HL-60 (cell line): ENCODE data around the gene LGALSL.

Experiments used
- GABPA ChIP-seq: IDR thresholded peaks from 2 replicates; pipeline ENCODE4 v1.6.1; 2012; ENCODE audit warnings: low read depth
- POLR2AphosphoS5 ChIP-seq: IDR thresholded peaks from 2 replicates; pipeline ENCODE4 v1.6.1; 2012; ENCODE audit warnings: low read depth
- REST ChIP-seq: IDR thresholded peaks from 2 replicates; pipeline ENCODE4 v1.6.1; 2012; ENCODE audit warnings: low read depth; ENCODE audit not compliant: insufficient replicate concordance
- TF ChIP-seq, protein P1 (sequence below): IDR thresholded peaks from one replicate; pipeline ENCODE4 v1.5.1; 2011; ENCODE audit warnings: low read length, control low read depth, inconsistent platforms; ENCODE audit not compliant: insufficient read depth

DNA sequence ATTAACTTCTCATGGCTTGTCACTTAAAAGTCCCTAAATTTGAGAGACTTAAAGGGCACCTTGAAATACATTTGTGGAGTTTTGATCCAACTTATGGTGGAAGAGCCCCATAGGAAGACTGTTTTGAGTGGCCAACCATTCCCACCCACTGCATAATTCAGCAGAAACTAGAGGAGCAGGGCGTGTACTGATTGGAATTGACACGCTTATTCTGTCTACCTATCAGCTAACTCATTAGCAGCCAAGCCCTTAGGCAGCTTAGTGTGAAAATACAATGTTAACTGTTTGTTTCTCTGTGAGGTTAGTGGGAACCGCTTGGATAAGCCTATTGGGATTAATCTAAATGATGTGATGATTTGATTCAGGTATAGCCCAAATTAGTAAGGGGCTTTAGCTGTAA lies 6.4 kb downstream of the LGALSL start:
- TF ChIP-seq, protein P1, sequence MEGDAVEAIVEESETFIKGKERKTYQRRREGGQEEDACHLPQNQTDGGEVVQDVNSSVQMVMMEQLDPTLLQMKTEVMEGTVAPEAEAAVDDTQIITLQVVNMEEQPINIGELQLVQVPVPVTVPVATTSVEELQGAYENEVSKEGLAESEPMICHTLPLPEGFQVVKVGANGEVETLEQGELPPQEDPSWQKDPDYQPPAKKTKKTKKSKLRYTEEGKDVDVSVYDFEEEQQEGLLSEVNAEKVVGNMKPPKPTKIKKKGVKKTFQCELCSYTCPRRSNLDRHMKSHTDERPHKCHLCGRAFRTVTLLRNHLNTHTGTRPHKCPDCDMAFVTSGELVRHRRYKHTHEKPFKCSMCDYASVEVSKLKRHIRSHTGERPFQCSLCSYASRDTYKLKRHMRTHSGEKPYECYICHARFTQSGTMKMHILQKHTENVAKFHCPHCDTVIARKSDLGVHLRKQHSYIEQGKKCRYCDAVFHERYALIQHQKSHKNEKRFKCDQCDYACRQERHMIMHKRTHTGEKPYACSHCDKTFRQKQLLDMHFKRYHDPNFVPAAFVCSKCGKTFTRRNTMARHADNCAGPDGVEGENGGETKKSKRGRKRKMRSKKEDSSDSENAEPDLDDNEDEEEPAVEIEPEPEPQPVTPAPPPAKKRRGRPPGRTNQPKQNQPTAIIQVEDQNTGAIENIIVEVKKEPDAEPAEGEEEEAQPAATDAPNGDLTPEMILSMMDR = no peak
- TF ChIP-seq REST = no peak
- no peak for TF ChIP-seq POLR2AphosphoS5
- no peak for TF ChIP-seq GABPA
